CD14-positive monocyte (primary cell): ENCODE results near the gene ISLR2. TPM values are rescaled to one million over a fixed set of nuclear protein-coding genes. Genes with fewer than 3 reads are reported as not detected.

Experiments
- DNase-seq, 3 donors: peaks; one replicate each; pipeline ENCODE4 v3.0.0-alpha.2; 2011 to 2022
- H2AFZ ChIP-seq: 2 replicates; pipeline ENCODE4 v1.6.0; 2012; ENCODE audit warnings: mild to moderate bottlenecking, low read depth, low read length, inconsistent platforms; ENCODE audit not compliant: insufficient read depth, poor library complexity, severe bottlenecking
- H3K27ac ChIP-seq, 2 donors: 1 replicate in 1 of 2; 2 replicates in 1 of 2; pipeline ENCODE4 v1.5.1; 2012 to 2013; ENCODE audit warnings: low read length in 2 of 2, control low read depth in 1 of 2, inconsistent platforms in 1 of 2, low read depth in 1 of 2, mild to moderate bottlenecking in 1 of 2
- H3K27me3 ChIP-seq, 2 donors: one replicate each; pipeline versions ENCODE4 v1.6.0 to v1.6.1; 2011 to 2013; ENCODE audit warnings: low read length in 2 of 2; ENCODE audit not compliant: control insufficient read depth in 2 of 2, insufficient read depth in 2 of 2
- H3K36me3 ChIP-seq, 2 donors: replicated peaks in 1 of 2; 1 replicate in 1 of 2; 2 replicates in 1 of 2; pipeline versions ENCODE4 v1.5.1 to v1.6.1; 2012 to 2013; ENCODE audit warnings: low read length in 2 of 2, control low read depth in 1 of 2, inconsistent platforms in 1 of 2, mild to moderate bottlenecking in 1 of 2; ENCODE audit not compliant: insufficient read depth in 2 of 2, control insufficient read depth in 1 of 2
- H3K4me1 ChIP-seq, 2 donors: 1 replicate in 1 of 2; 2 replicates in 1 of 2; pipeline versions ENCODE4 v1.5.1 to v1.6.1; 2012 to 2013; ENCODE audit warnings: low read length in 2 of 2, control low read depth in 1 of 2, inconsistent platforms in 1 of 2, mild to moderate bottlenecking in 1 of 2, moderate library complexity in 1 of 2; ENCODE audit not compliant: insufficient read depth in 2 of 2, control insufficient read depth in 1 of 2
- H3K4me2 ChIP-seq: replicated peaks from 2 replicates; pipeline ENCODE3; 2012; ENCODE audit warnings: low read length, moderate library complexity, mild to moderate bottlenecking; ENCODE audit not compliant: poor library complexity, severe bottlenecking; ENCODE audit errors: extremely low read depth
- H3K4me3 ChIP-seq, 3 experiments: fragments of 200-600 bp in 1 of 3; sonication (generic) in 1 of 3; replicated peaks in 1 of 3; 1 replicate in 2 of 3; 2 replicates in 1 of 3; pipeline ENCODE4 v1.5.1; 2011 to 2013; ENCODE audit warnings: low read length in 3 of 3, mild to moderate bottlenecking in 3 of 3, control low read depth in 2 of 3, low read depth in 2 of 3, inconsistent platforms in 1 of 3, moderate library complexity in 1 of 3
- H3K79me2 ChIP-seq: 2 replicates; pipeline ENCODE4 v1.6.0; 2012; ENCODE audit warnings: mild to moderate bottlenecking, control low read depth, inconsistent platforms, low read length, moderate library complexity; ENCODE audit not compliant: insufficient read depth
- H3K9ac ChIP-seq: 2 replicates; pipeline ENCODE4 v1.6.0; 2017; ENCODE audit warnings: low read length, mild to moderate bottlenecking; ENCODE audit not compliant: insufficient read depth, poor library complexity, severe bottlenecking
- H3K9me3 ChIP-seq, 2 donors: replicated peaks in 1 of 2; 1 replicate in 1 of 2; 2 replicates in 1 of 2; pipeline versions ENCODE4 v1.5.1 to v1.6.1; 2012 to 2013; ENCODE audit warnings: low read length in 2 of 2, control low read depth in 1 of 2; ENCODE audit not compliant: control insufficient read depth in 1 of 2, insufficient read depth in 1 of 2
- H4K20me1 ChIP-seq: 2 replicates; pipeline ENCODE4 v1.6.0; 2012; ENCODE audit warnings: mild to moderate bottlenecking, low read length, control low read depth, moderate library complexity; ENCODE audit not compliant: insufficient read depth
- H3K27ac Mint-ChIP-seq, 7 donors: one replicate each; pipeline ENCODE4 v1.8.0; 2020; ENCODE audit warnings: mild to moderate bottlenecking in 7 of 7, mixed read lengths in 7 of 7, moderate library complexity in 6 of 7, inconsistent platforms in 2 of 7
- H3K27me3 Mint-ChIP-seq, 3 donors: one replicate each; pipeline ENCODE4 v1.8.0; 2021 to 2022; ENCODE audit warnings: low read depth in 3 of 3, mild to moderate bottlenecking in 3 of 3, mixed read lengths in 3 of 3, moderate library complexity in 3 of 3, inconsistent platforms in 1 of 3
- H3K36me3 Mint-ChIP-seq, 2 donors: one replicate each; pipeline ENCODE4 v1.8.0; 2020; ENCODE audit warnings: mixed read lengths in 2 of 2, inconsistent platforms in 1 of 2, mild to moderate bottlenecking in 1 of 2
- H3K4me1 Mint-ChIP-seq: one replicate; pipeline ENCODE4 v1.8.0; 2020; ENCODE audit warnings: mild to moderate bottlenecking, mixed read lengths
- H3K4me3 Mint-ChIP-seq, 2 donors: one replicate each; pipeline ENCODE4 v1.8.0; 2020; ENCODE audit warnings: mild to moderate bottlenecking in 2 of 2, mixed read lengths in 2 of 2, moderate library complexity in 1 of 2
- H3K9me3 Mint-ChIP-seq, 7 donors: one replicate each; pipeline ENCODE4 v1.8.0; 2020 to 2022; ENCODE audit warnings: mixed read lengths in 7 of 7, mild to moderate bottlenecking in 6 of 7, moderate library complexity in 6 of 7, inconsistent platforms in 2 of 7
- CTCF ChIP-seq: fragments of 200-600 bp; IDR thresholded peaks from one replicate; pipeline ENCODE4 v1.8.0; 2022; ENCODE audit warnings: antibody characterized with exemption, mild to moderate bottlenecking
- WGBS: methylation state at CpG from one replicate; pipeline ENCODE4 v1.1.5; 2013; ENCODE audit warnings: missing lambda C conversion rate; ENCODE audit not compliant: insufficient coverage; 5-methylcytosine and 5-hydroxymethylcytosine counted together
- intact Hi-C, 2 donors: fragments of 100-400 bp; cut with micrococcal nuclease; formaldehyde crosslinking; loops; one replicate each; pipeline versions ENCODE4 v1.15.0 to v1.15.1; 2023
- polyA plus RNA-seq, 3 donors: library from polyadenylated mRNA; depleted of rRNA in 1 of 3; unstranded in 2 of 3; stranded (reverse) in 1 of 3; fragments of 300-500 nt in 2 of 3; fragments of >200 nt in 1 of 3; fragmentation: Illumina TruSeq in 2 of 3; gene quantifications; 1 replicate in 2 of 3; 2 replicates in 1 of 3; pipeline ENCODE4 v1.2.3, GENCODE V29; 2012 to 2021

ISLR2 gene
- polyA plus RNA-seq, 3 donors, result not detected

DNA sequence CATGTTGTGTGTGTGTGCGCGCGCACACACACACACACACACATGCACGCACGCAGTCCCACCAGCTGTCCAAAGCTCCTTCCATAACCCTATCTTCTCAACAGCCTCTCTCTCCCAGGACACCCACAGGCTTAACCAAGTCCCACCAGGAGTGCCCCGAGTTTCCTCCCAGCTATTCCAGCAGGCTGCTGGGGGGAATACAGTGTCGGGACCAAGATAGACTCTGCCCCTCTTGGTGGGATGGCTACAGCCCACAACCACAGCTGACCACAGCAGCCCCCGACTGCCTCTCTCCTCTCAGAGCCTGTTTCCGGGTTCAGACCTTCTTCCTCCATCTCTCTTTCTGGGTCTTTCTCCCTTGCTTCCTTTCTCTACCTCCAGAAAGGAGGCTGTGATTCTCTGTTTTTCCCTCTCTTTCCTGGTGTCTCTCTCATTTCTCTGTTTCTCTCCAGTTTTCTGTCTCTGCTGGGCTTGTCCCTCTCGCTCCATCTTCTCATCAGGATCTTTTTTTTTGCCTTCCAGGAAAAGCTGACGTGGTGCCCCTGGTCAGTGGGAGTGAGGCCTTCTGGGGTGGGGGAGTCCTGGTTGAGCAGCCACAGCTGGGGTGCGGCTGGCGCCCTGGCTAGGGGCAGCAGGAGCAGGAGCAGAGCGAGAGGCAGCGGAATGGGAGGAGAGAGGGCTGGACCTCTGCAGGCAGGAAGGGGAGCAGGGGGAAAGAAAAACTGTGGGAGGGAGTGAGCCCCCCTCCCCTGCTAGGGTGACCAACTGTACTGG lies 39.9 kb downstream of the ISLR2 start:
- Mint-ChIP-seq H3K9me3 (no peaks in the 10 kb centered on the region), H3K27ac (no peak overlapping the region), H3K4me3 (no peak overlapping the region), H3K4me1 (no peaks in the 10 kb centered on the region), H3K36me3 (no peaks in the 10 kb centered on the region), H3K27me3 (peaks cover 2 to 8% (median 7%) of the 10 kb centered on the region in 3 donors)
- no peak overlapping the region for H3K9ac ChIP-seq
- H2AFZ ChIP-seq, result no peak overlapping the region
- no peaks in the 10 kb centered on the region for H3K9me3 ChIP-seq
- no peaks in the 10 kb centered on the region for H3K79me2 ChIP-seq
- H3K36me3 ChIP-seq, result no peaks in the 10 kb centered on the region
- H4K20me1 ChIP-seq, result no peaks in the 10 kb centered on the region
- no peak for DNase-seq
- no peaks in the 10 kb centered on the region for H3K27me3 ChIP-seq
- 92% methylated on average over 8 of the region's 15 CpGs for WGBS
- no peak overlapping the region for H3K4me2 ChIP-seq
- TF ChIP-seq CTCF, result no peak
- no peak overlapping the region for H3K27ac ChIP-seq
- intact Hi-C loops, result no loop called here
- H3K4me1 ChIP-seq, result no peaks in the 10 kb centered on the region
- H3K4me3 ChIP-seq, result no peak overlapping the region

GRCh38 chr15:74170875-74171578 lies 40.6 kb downstream of the ISLR2 start:
- H3K9me3 Mint-ChIP-seq, result no peaks in the 10 kb centered on the region
- no peaks in the 10 kb centered on the region for H3K9me3 ChIP-seq
- no peaks in the 10 kb centered on the region for H3K27me3 ChIP-seq
- intact Hi-C loops, result no loop called here
- 92% methylated on average over 5 of the region's 7 CpGs for WGBS
- H3K4me3 Mint-ChIP-seq, result no peak overlapping the region
- H3K27ac ChIP-seq, result no peak overlapping the region
- no peak overlapping the region for H3K4me2 ChIP-seq
- H3K36me3 ChIP-seq, result no peaks in the 10 kb centered on the region
- H3K4me1 ChIP-seq, result no peaks in the 10 kb centered on the region
- no peaks in the 10 kb centered on the region for H3K79me2 ChIP-seq
- H2AFZ ChIP-seq, result no peak overlapping the region
- H3K27me3 Mint-ChIP-seq, result peaks cover 2 to 8% (median 7%) of the 10 kb centered on the region in 3 donors
- H3K9ac ChIP-seq, result no peak overlapping the region
- no peak overlapping the region for H3K4me3 ChIP-seq
- DNase-seq, result no peak
- TF ChIP-seq CTCF, result no peak
- no peaks in the 10 kb centered on the region for H3K4me1 Mint-ChIP-seq
- H3K36me3 Mint-ChIP-seq, result no peaks in the 10 kb centered on the region
- H3K27ac Mint-ChIP-seq, result no peak overlapping the region
- no peaks in the 10 kb centered on the region for H4K20me1 ChIP-seq
